H4 (cell line): ENCODE measurements around the gene RGS7BP. TPM values are rescaled to one million over a fixed set of nuclear protein-coding genes. Genes with fewer than 3 reads are reported as not detected.
"Not testable (repeated sequence)": the region's sequence is repeated elsewhere in the genome, so short reads cannot be mapped to it uniquely, and the experiment has no call there.

Experiments used
- DNase-seq: peaks from one replicate; pipeline ENCODE4 v3.0.0-alpha.2; 2015; ENCODE audit warnings: low spot score
- total RNA-seq: library from RNA; depleted of rRNA; stranded (reverse); fragments of >200 nt; shearing (Covaris generic); gene quantifications from 2 replicates; pipeline ENCODE4 v1.2.3, GENCODE V29; 2014

The RGS7BP gene
- total RNA-seq, 1 experiment from 2014 or later: not detected

DNA sequence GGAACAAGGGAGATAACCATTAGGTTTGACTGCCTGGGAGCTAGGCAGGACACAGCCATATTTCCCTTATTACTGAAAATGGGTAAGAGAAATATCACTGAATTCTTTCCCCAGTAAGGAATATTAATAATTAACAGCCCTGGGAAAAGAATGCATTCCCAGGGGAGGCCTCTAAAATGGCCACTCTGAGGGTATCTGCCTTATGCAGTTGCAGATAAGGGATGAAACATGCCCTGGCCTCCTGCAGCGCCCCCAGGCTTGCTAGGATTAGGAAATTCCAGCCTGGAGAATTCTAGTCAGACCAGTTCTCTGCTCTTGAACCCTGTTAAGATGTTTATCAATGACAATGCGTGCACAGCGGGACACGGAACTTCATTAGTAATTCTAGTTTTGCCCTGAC is 52.8 kb downstream of the RGS7BP start:
- DNase-seq: not testable (repeated sequence)

DNA sequence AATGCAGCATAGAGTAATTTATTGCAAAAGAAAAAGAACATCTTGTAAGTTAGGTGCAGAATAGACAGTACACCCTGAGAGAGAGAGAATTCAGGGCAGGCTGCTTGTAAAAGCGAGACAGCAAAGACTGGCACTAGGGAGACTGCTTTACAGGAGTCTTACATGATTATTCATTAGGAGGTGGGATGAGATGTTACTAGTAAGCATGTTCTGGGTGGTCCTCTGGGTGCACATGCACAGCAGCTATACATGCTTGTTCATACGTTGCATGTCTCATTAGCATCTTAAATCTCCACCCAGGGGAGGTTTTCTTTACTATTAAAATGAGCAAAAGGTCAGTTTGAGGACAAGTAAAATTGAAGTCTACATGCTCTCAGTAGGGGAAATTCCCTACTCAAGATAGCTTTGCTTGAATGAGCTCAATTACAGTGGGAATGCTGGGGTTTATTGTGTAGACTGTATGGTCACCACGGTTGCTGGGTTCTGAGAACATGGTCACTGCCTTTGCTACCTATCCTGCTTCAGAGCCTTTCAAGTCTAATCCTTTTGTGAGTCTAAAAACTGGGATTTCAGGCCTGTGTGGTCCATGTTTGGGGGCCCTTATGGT is 60.6 kb downstream of the RGS7BP start:
- DNase-seq: no peak

DNA sequence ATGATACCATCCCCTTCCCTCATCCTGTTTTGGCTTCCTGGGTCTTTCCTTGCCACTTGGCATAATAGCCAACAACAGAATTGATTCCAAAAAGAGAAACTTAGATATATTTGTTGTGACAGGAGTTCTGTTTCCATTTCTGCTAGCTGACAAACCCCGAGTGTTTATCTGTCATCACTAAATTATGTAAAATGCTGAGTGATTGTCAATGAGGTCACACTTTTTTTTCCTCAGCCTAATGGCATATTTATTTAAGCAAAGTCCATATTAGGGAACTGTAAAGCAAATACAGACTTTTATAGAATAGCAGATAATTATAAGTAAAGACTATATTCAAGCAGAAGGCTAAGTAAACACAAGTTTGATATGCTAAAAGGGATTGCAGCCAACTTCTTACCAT is 64.0 kb downstream of the RGS7BP start:
- DNase-seq: no peak

DNA sequence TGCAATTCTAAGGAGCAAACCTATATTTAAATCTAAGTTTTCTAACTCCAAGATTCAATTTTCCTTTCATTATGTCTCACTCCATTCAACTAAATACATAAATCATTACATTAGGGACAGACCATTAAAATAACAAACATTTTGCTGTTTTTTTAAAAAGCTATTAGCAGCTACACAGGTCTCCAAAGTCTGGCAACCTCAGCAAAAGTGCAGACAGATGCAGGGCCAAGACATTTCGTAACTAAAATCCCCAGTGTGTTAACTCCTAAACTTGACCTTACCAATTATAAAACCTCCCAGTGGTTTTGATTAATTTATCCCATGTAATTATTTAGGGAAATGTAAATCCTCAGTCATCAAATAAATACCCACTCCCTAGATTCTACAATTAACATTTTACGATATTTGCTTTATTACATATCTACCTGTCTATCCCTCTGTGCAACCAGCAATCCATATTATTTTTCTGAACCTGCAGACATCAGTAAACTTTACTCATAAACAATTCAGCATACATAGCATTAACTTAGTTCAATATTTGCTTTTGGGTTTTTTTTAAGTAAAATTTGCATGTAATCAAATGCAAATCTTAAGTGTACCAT is 64.7 kb downstream of the RGS7BP start:
- no peak for DNase-seq

DNA sequence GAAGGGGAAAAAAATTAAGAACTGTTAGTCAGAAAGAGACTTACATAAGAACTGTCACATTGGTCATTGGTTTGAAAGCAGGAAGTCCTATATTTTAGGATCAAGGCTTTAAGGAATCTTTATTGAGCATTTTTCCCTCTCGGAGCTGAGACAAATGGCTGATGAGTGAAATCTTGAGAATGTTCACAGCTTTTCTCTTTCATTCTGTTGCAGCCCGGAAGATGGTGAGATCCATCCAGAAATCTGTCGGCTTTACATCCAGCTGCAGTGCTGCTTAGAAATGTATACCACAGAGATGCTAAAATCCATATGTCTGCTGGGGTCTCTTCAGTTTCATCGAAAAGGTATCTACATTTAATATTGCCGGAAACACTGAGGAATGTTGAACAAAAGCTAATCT is 69.7 kb downstream of the RGS7BP start:
- DNase-seq: no peak

DNA sequence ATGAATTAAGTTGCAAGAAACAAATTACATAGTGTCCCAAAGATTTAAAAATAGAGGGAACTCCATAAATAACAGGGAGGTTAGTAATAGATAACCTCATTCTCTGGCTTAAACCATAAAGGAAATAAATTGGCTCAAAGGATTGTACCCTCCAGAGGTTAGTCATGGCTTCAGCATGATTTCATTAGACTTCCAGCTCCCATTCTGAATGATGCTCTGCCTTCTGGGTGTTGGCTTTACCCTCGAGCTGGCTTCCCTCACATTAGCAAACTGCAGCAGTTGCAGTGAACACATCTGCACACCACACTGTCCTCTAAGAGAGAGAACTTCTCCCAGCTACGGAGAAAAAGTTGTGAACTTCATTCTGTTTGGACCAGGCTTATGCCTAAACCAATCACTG is 70.4 kb downstream of the RGS7BP start:
- DNase-seq: no peak

DNA sequence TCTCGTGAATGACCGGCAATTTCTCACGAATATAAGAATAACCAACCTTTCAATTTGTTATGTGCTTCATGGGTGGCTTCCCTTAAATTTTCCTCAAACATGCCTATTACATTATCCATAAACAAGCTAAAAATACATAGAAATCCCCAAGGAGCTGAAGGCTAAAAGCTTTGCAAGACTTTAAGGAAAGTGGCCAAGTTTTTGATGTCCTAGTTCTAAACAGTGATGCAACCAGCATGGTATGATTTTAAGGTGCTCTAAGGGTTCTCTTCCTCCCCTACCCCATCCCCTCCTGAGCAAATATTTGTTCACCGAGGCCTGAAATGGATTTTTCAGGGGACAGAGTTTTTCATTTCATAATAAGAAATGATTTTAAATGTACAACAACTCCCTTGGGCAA is 79.8 kb downstream of the RGS7BP start:
- DNase-seq: no peak

DNA sequence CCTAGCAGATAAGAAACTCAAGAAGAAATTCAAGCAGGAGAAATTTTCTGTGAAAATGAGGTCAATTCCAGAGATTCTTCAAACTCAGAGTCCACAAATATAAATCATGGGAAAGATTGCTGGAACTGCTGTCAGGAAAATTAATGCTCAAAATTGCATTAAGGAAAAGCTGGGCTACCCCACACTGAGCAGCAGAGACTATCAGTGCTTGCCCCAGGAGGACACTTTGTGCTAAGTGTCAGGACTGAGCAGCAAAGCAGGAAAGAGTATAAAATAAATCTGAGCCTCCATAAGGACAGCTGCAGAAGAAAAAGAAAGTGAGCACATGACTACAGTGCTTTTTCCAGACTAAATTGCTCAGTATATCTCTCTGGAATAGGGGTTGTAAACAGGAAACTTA is 81.6 kb downstream of the RGS7BP start:
- DNase-seq: no peak

DNA sequence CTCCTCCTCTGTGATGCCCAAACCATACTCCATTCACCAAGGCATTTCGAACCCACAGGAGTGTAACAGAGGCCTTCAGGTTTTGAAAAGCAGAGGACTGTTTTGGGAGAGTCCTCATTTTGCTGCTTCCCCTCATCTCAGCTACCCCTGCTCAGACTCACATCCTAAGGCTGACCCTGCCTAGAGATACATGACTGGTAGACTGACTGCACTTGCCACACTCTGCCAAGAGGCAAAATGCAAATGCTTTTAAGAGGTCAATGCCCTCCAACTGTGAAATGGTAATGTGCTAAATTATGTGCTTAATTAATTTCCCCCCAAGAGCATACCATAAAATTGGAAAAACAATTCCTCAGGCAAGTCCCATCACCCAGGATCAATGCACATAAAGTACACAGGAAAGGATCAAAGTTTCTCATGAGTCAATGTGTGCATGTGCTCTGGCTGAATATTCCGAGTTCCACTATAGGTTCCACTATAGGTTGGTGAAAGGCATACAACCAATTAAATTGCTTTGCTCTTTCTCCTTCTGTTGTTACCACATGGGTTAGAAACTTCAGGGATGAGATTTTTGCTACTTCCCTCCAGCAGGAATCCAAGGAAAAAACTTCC is 87.0 kb downstream of the RGS7BP start:
- DNase-seq: no peak

DNA sequence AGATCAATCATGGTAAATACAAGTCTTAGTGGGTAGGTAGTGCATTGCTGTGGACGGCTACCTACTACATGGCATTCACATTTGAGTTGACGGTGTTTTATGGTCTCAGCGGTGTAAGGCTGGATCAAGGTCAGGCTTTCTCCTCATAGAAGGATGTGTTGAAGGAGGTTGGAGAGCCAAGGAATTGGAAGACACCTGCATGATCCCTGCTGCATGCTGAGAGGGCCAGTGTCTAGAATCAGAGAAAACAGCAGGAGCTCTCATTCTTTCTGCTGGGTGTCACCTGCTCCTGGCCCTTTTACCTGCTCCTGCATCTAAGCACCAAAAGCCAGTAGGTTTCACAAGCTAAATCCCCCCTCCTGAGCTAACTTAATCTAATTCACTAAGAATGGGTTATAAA is 88.2 kb downstream of the RGS7BP start:
- DNase-seq: no peak

DNA sequence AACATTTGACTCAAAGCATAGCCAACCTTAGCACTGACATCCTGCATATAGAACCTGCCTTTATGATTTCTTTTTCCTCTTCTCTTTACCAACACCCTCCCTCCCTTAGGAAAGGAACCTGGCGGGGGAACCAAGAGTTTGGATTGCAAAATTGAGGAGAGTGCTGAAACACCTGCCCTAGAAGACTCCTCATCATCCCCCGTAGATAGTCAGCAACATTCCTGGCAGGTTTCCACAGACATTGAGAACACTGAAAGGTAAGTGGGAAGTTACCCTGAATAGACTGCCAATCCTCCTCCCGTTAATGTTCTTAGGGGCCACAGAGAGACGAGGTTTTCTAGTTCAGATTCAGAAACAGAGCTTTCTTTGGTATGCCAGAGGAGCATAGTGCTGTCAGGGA is 88.8 kb downstream of the RGS7BP start:
- DNase-seq: no peak

DNA sequence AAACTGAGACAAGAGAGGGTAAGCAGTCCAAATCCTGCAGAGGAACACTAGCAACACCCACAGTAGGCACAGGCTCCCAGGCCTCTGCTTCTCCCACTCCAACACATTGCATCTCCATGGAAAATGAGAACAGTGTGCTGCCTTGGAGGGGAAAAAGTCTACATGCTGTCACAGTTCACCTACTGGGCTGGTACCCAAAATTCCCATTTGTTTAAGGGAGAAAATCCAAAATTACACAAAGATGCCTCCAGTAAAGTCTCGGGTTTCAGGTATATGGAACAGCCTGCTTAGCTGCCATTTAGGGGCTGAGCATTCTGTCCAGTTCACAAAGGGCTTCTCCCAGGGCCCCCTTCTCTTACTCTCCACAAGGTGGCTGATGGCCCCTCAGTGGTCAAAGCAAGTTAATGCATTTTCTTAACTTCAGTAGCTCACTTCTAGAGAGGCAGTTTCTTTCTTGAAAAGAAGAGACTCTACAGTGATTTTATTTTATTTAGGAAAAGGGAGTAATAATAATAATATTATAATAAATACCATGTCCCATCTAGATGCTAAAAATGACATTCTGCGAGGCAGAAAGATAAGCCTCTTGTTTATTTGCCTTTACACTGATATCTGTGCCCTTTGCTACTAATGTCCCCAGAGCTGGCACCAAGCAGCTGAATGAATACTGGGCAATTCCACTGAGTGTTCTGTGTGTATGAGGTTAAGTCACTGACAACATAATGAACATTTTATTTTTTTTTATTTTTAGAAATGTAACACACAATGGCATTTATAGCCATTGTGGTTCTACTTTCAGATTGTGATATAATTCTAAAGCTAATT is 89.4 kb downstream of the RGS7BP start:
- peak; percentile 10 for DNase-seq

DNA sequence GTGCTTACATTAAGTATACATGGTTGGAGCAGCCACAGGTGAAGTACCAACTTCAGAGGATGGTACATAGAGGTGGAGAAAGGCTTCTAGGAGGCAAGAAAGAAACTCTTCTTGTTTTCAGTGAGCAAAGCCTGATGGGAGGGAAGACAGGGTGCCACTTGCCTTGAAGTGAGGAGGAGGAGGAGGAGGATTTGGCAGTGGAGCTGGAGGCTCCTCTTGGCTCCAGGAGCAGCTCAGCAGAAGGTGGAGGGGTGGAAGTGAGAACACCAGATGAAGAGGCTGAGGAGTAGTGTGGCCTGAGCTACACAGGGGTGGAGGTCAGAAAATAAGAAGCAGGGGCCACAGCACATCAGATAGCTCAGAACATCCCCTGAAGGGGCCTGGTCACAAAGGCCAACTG is 93.4 kb downstream of the RGS7BP start:
- no peak for DNase-seq

DNA sequence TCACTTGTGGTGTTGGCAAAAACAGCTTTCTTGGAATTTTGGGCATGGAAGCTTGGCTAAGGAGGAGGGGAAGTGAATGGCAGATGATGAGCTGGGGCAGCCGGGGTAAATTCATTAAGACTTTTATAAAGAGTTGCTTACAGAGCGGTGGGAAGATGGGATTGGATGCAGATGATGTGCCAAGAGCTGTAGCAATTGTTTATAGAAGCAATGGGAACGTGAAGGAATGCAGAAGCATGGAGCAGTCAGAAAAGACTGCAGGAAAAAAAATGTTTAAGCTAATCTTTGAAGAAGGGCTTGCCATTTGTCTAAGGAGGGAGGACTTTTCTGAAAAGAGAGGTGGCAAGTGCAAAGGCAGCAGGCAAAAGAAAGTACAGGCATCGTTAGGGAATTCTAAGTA is 97.9 kb downstream of the RGS7BP start:
- DNase-seq: peak; percentile 25

DNA sequence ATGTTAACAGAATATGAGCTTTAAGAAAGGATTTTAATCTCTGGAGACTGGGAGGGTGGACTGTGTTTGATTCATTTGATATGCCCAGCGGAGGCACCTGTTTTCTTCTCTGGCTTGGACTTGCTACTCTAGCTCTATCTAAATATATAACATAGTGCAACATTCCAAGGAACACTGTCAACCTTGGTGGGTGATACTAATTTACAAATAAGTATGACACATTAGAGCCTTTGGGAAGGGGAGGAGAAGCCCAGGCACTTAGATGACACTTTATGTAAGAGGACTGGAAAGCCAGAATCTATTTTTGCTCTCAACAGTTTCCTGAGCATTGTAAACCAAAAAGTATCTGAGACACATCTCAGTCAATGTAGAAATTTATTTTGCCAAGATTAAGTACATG is 101.1 kb downstream of the RGS7BP start:
- no peak for DNase-seq

DNA sequence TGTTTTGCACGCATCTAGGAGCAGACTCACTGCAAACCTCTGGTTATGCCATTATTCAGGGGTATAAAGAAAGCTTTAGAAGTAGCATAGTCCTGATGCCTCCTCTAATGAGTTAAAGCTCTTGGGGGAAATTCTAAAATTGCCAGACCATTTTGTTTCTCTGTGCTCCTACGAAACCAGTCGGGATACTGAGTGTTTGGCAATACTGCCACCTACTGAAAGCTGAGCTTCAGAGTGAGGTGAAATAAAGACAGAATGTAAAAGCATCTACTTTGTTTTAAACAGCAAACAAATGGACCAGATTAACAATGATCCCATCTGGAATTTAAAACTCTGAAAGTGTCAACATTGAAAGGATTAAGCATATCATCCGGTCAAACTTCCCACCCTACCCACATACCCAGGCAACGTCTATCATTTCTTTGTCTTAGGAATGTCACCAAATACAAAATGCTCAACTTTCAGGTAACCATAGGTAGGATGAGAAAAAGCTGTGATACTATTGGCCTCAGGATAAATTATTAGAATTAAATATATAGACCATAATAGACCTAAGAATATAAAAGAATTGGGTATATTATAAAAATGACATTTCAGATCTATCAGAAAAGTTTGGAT is 106.6 kb downstream of the RGS7BP start:
- DNase-seq: peak; percentile 67

DNA sequence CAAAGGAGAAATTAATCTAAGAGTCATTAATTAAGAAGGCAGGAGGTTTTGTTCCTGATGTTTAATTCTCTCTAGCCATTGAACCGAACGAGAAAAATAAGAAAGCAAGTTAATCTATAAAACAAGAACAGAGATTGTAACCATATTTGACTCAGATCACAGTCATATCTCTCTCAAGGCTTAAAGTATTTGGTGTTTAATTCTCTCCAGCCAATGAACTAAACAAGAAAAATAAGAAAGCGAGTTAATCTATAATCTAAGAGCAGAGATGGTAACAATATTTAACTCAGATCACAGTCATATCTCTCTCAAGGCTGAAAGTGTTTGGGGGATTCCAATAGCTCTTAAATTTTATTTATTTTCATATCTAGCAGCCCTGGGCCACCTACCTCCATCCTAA is 110.1 kb downstream of the RGS7BP start:
- no peak for DNase-seq

DNA sequence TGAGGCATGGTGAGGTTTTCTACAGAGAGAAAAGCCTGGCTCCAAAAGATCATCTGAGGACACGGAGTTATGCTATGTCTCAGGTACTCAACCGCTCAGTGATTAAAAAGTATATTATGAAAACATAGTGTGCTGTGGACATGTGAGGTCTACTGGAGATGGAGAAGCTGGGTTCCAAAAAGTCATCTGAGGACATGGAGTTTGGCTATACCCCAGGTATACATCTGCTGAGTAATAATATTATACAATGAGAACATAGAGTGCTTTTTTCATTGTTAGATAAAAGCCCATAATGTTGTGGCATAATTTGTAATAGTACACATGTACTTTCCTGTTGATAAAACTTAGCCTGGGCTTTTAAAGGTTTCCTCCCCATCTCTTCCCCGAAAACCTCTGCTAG is 113.8 kb downstream of the RGS7BP start:
- no peak for DNase-seq

DNA sequence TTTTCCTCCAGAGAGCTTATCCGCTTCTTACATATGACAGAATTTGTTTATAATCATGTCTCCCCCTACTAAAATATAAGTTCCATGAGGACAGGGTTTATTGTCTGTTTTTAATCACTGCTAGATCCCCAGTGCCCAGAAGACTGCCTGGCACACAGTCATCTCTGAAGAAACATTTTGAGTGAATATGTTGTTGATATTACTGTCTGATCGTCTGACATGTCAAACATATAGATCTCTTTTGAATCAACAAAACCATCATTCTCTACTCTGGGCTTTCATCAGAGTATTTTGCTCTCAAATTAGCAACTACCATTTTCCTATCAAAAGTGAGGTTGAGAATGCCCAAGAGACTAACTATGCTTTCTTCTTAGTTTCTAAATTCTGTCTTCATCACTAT is 117.2 kb downstream of the RGS7BP start:
- no peak for DNase-seq

DNA sequence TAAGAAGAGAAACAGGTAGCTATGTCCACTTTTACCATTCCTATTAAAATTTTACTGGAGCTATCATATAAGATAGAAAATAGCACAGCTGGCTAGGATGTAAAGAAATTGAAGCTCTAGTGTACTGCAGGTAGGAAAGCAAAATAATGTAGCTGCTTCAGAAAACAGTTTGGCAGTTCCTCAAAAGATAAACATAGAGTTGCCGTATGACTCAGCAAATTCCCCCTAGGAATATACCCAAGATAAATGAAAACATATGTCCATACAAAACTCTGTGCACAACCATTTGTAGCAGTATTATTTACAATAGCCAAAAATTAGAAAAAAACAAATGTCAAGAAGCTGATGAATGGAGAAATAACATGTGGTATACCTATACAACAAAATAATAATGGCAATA is 119.9 kb downstream of the RGS7BP start:
- peak; percentile 41 for DNase-seq

DNA sequence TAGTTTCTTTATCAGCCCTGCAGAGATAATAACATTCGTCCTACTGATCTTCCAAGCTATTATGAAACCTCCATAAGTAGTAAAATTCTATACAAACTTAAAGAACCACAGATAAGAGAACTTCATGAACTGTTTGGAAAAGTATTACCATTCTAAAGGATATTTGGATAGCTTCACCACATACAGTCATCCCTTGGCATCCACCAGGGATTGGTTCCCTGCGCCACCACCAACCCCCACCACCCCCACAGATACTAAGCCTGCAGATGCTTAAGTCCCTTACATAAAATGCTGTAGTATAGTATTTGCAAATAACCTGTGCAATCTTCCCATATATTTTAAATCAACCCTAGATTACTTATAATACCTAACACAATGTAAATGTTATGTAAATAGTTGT is 123.1 kb downstream of the RGS7BP start:
- no peak for DNase-seq

DNA sequence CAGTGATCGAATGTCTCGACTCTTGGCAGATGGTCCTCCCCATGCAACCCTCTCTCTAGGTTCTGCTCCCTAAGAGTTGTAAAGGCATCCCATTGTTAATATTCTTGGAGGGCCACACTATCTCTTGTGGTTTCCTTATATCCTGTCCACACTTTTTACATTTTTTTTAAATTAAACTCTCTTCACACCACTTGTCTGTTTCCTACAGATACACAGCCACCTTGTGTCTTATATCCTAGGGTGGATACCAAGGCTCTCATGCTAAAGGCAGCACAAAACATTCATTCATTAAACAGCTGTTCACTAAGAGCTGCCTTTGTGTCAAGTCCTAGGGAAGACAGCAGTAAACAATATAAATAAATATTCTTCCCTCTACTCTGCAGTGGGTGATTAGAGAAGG is 124.0 kb downstream of the RGS7BP start:
- no peak for DNase-seq
